Endothelial cell of umbilical vein (primary cell): ENCODE measurements around the gene RRP1. TPM values are rescaled to one million over a fixed set of nuclear protein-coding genes. Genes with fewer than 3 reads are reported as not detected.
"Not testable (repeated sequence)": the region's sequence is repeated elsewhere in the genome, so short reads cannot be mapped to it uniquely, and the experiment has no call there.

Experiments
- BruUV-seq: library from RNA; stranded (reverse); fragments of 400-500 nt; replicated peaks from 2 replicates; lab custom pipeline; 2021; lab: Mats Ljungman, UMichigan
- CTCF ChIA-PET: fragments of 300-600, 350-600 bp; sonication (Branson Sonifier 250); formaldehyde crosslinking; loops from one replicate; lab custom pipeline; 2021; ENCODE audit warnings: antibody characterized with exemption, inconsistent platforms; lab: Charles Lee
- POLR2A ChIA-PET: fragments of 300-600, 350-600 bp; sonication (Branson Sonifier 250); formaldehyde crosslinking; loops from one replicate; lab custom pipeline; 2021; ENCODE audit warnings: antibody characterized with exemption, inconsistent platforms; lab: Charles Lee
- DNase-seq: peaks from one replicate; pipeline ENCODE4 v3.0.0-alpha.2; 2011; ENCODE audit warnings: low read depth, low spot score
- FAIRE-seq: peaks from 2 replicates; lab custom pipeline; 2011; peaks lifted over from hg19 to GRCh38; lab: Jason Lieb, UNC
- H2AFZ ChIP-seq: 2 replicates; pipeline ENCODE4 v1.6.0; 2012; ENCODE audit warnings: low read depth, low read length, control low read depth, inconsistent platforms
- H3K27ac ChIP-seq: 2 replicates; pipeline ENCODE4 v1.5.1; 2011; ENCODE audit warnings: low read depth, mild to moderate bottlenecking, control low read depth, low read length, moderate library complexity; ENCODE audit not compliant: insufficient read depth
- H3K27me3 ChIP-seq, 2 experiments: 2 replicates each; pipeline versions ENCODE4 v1.6.0 to v1.6.1; 2011; ENCODE audit warnings: low read length in 2 of 2, mixed read lengths in 1 of 2; ENCODE audit not compliant: control insufficient read depth in 2 of 2, insufficient read depth in 2 of 2
- H3K36me3 ChIP-seq, 2 experiments: 2 replicates in 1 of 2; 3 replicates in 1 of 2; pipeline ENCODE4 v1.5.1; 2011; ENCODE audit warnings: low read length in 2 of 2, mild to moderate bottlenecking in 1 of 2, moderate library complexity in 1 of 2; ENCODE audit not compliant: control insufficient read depth in 2 of 2, insufficient read depth in 2 of 2; ENCODE audit errors: extremely low read depth in 1 of 2
- H3K4me1 ChIP-seq: 3 replicates; pipeline ENCODE4 v1.5.1; 2011; ENCODE audit warnings: mild to moderate bottlenecking, low read length; ENCODE audit not compliant: control insufficient read depth, insufficient read depth; ENCODE audit errors: extremely low read depth
- H3K4me2 ChIP-seq: 2 replicates; pipeline ENCODE4 v1.6.1; 2011; ENCODE audit warnings: low read length, control low read depth, mixed read lengths; ENCODE audit not compliant: insufficient read depth
- H3K4me3 ChIP-seq, 3 experiments: fragments of 200-600 bp in 1 of 3; sonication (generic), shearing (Covaris generic) in 1 of 3; replicated peaks in 1 of 3; 2 replicates each; pipeline ENCODE4 v1.5.1; 2011 to 2016; ENCODE audit warnings: control low read depth in 3 of 3, low read length in 3 of 3, mild to moderate bottlenecking in 2 of 3, inconsistent platforms in 1 of 3, low read depth in 1 of 3, moderate library complexity in 1 of 3; ENCODE audit not compliant: insufficient read depth in 1 of 3
- H3K79me2 ChIP-seq: 2 replicates; pipeline ENCODE4 v1.6.0; 2012; ENCODE audit warnings: low read length, inconsistent platforms; ENCODE audit not compliant: control insufficient read depth, insufficient read depth
- H3K9ac ChIP-seq: replicated peaks from 2 replicates; pipeline ENCODE3; 2011; ENCODE audit warnings: low read length, control low read depth; ENCODE audit not compliant: insufficient read depth; ENCODE audit errors: extremely low read depth
- H3K9me1 ChIP-seq: replicated peaks from 3 replicates; pipeline ENCODE4 v1.6.0; 2011; ENCODE audit warnings: mild to moderate bottlenecking, low read length; ENCODE audit not compliant: control insufficient read depth, insufficient read depth; ENCODE audit errors: extremely low read depth
- H3K9me3 ChIP-seq: replicated peaks from 2 replicates; pipeline ENCODE4 v1.5.1; 2012; ENCODE audit warnings: low read length, inconsistent platforms; ENCODE audit not compliant: control insufficient read depth, insufficient read depth
- H4K20me1 ChIP-seq: replicated peaks from 2 replicates; pipeline ENCODE3; 2011; ENCODE audit warnings: mild to moderate bottlenecking, low read length; ENCODE audit not compliant: control insufficient read depth, insufficient read depth; ENCODE audit errors: extremely low read depth
- CTCF ChIP-seq, 2 donors: IDR thresholded peaks; 1 replicate in 1 of 2; 2 replicates in 1 of 2; pipeline ENCODE4 v1.5.1; 2011; ENCODE audit warnings: low read length in 2 of 2, mild to moderate bottlenecking in 2 of 2, moderate library complexity in 2 of 2, control low read depth in 1 of 2, inconsistent platforms in 1 of 2, low read depth in 1 of 2; ENCODE audit not compliant: insufficient read depth in 1 of 2; ENCODE audit errors: extremely low read depth in 1 of 2
- EZH2 ChIP-seq: IDR thresholded peaks from 2 replicates; pipeline ENCODE4 v1.6.1; 2012; ENCODE audit warnings: borderline replicate concordance, low read depth, mild to moderate bottlenecking, moderate library complexity, low read length, inconsistent platforms; ENCODE audit not compliant: severe bottlenecking
- FOS ChIP-seq: IDR thresholded peaks from 2 replicates; pipeline ENCODE4 v1.6.1; 2011; ENCODE audit warnings: mild to moderate bottlenecking, low read length, moderate library complexity, borderline replicate concordance; ENCODE audit not compliant: insufficient read depth
- GATA2 ChIP-seq: IDR thresholded peaks from 2 replicates; pipeline ENCODE4 v1.7.0; 2011; ENCODE audit warnings: low read depth, mild to moderate bottlenecking, moderate library complexity, mixed read lengths, low read length; ENCODE audit not compliant: insufficient read length, insufficient read depth
- JUN ChIP-seq: IDR thresholded peaks from 2 replicates; pipeline ENCODE4 v1.6.1; 2011; ENCODE audit warnings: borderline replicate concordance, low read depth; ENCODE audit not compliant: insufficient read length, insufficient read depth
- MYC ChIP-seq: IDR thresholded peaks from one replicate; pipeline ENCODE4 v1.6.1; 2011; ENCODE audit warnings: mild to moderate bottlenecking, low read depth, low read length
- POLR2A ChIP-seq: IDR thresholded peaks from 2 replicates; pipeline ENCODE4 v1.6.1; 2012; ENCODE audit warnings: low read depth, mild to moderate bottlenecking, control low read depth, low read length
- POLR2AphosphoS5 ChIP-seq: IDR thresholded peaks from 2 replicates; pipeline ENCODE4 v1.6.1; 2012; ENCODE audit warnings: low read depth, mild to moderate bottlenecking, control low read depth, low read length, moderate library complexity; ENCODE audit not compliant: insufficient read depth
- dilution Hi-C: fragments of 300-500 bp; cut with MboI; formaldehyde crosslinking; loops from one replicate; pipeline ENCODE4 v1.15.0; 2019; ENCODE audit warnings: low sequenced_read_pairs; ENCODE audit not compliant: extremely low pct_ligation_motif_present
- intact Hi-C: fragments of 100-400 bp; cut with micrococcal nuclease; formaldehyde crosslinking; loops from one replicate; pipeline ENCODE4 v1.10.0; 2022
- polyA plus RNA-seq, 4 experiments: library from polyadenylated mRNA; depleted of rRNA in 3 of 4; stranded (reverse) in 3 of 4; unstranded in 1 of 4; fragments of >200 nt; gene quantifications; 2 replicates each; pipeline versions ENCODE4 v1.2.1 to v1.2.3, GENCODE V29; 2011 to 2012; ENCODE audit warnings: missing spikeins in 1 of 4
- total RNA-seq: library from RNA; stranded (reverse); gene quantifications from 2 replicates; pipeline ENCODE4 v1.2.3, GENCODE V29; 2021

RRP1 gene
- total and polyA plus RNA-seq, 2 donors (not counting 3 experiments of a cell fraction or from before 2014, with no cell fraction given), result 15.2 to 36.3 TPM

GRCh38 chr21:43842742-43843141, 53.4 kb downstream of the RRP1 start:
- POLR2A ChIA-PET, result no interaction called here
- TF ChIP-seq POLR2AphosphoS5, result no peak
- TF ChIP-seq GATA2, result no peak
- TF ChIP-seq EZH2, result no peak
- TF ChIP-seq FOS, result no peak
- TF ChIP-seq JUN, result no peak
- TF ChIP-seq MYC, result no peak
- no peak for TF ChIP-seq CTCF (IDR thresholded peaks at IDR 0.05; ENCODE audit: extremely low read depth in 1 of 2, insufficient read depth in 1 of 2, low read depth in 1 of 2, low read length in 2 of 2)
- no peak for TF ChIP-seq POLR2A
- Histone ChIP-seq H3K27me3 (no peaks in the 10 kb centered on the region), H3K4me3 (no peak overlapping the region), H3K9me3 (no peaks in the 10 kb centered on the region), H2AFZ (no peak overlapping the region), H3K4me2 (no peak overlapping the region), H3K79me2 (no peaks in the 10 kb centered on the region), H3K4me1 (no peaks in the 10 kb centered on the region), H3K27ac (no peak overlapping the region), H3K9me1 (no peaks in the 10 kb centered on the region), H3K36me3 (no peaks in the 10 kb centered on the region), H4K20me1 (no peaks in the 10 kb centered on the region), H3K9ac (no peak overlapping the region)
- intact Hi-C loops, result no loop called here
- dilution Hi-C loops, result no loop called here
- CTCF ChIA-PET, result no interaction called here
- no peak for DNase-seq
- FAIRE-seq, result no peak
- BruUV-seq, result no TSS peak

- H3K4me3 ChIP-seq, H3K9me1 ChIP-seq, dilution Hi-C loops, H3K9me3 ChIP-seq, H3K4me1 ChIP-seq, intact Hi-C loops, H3K4me2 ChIP-seq, POLR2A ChIA-PET, H3K27me3 ChIP-seq, H3K79me2 ChIP-seq, DNase-seq, H3K9ac ChIP-seq, FAIRE-seq, H3K36me3 ChIP-seq, BruUV-seq, H3K27ac ChIP-seq, H2AFZ ChIP-seq, H4K20me1 ChIP-seq: not testable (repeated sequence)
- CTCF ChIA-PET, result interaction anchor here (2.1 kb wide), 1 partner anchor 10 kb away, joined by 5 read pairs; no protein-coding TSS in a partner anchor
Observed at GRCh38 chr21:43844906-43845305, 55.5 kb downstream of the RRP1 start.
